B cell (primary cell): ENCODE data around the gene NLRP5. TPM values are rescaled to one million over a fixed set of nuclear protein-coding genes. Genes with fewer than 3 reads are reported as not detected.
A peak's percentile ranks its signal among the peaks of the same experiment; 100 is the strongest.

Experiments
- ATAC-seq: fragments of 200-7000 bp; cut with Tn5 transposase; one replicate; pipeline ENCODE4 v1.10.0; 2021; ENCODE audit warnings: low read depth, mild to moderate bottlenecking, moderate number of reproducible peaks, moderate library complexity
- CTCF ChIA-PET: fragments of 350-600 bp; sonication (Branson Sonifier 250); formaldehyde crosslinking; loops from one replicate; lab custom pipeline; 2021; ENCODE audit warnings: antibody characterized with exemption, inconsistent platforms; lab: Charles Lee
- POLR2A ChIA-PET: fragments of 350-600 bp; sonication (Branson Sonifier 250); formaldehyde crosslinking; loops from one replicate; lab custom pipeline; 2021; ENCODE audit warnings: antibody characterized with exemption; lab: Charles Lee
- DNase-seq: peaks from one replicate; pipeline ENCODE4 v3.0.0; 2013
- H2AFZ ChIP-seq: 2 replicates; pipeline ENCODE4 v1.6.1; 2012; ENCODE audit warnings: mild to moderate bottlenecking, low read depth, low read length; ENCODE audit not compliant: insufficient read depth, poor library complexity, severe bottlenecking
- H3K27ac ChIP-seq, 2 donors: 1 replicate in 1 of 2; 2 replicates in 1 of 2; pipeline ENCODE4 v1.5.1; 2012 to 2013; ENCODE audit warnings: low read length in 2 of 2, mild to moderate bottlenecking in 2 of 2, moderate library complexity in 1 of 2
- H3K27me3 ChIP-seq, 4 experiments: fragments of 200-600 bp in 1 of 4; sonication (generic) in 1 of 4; replicated peaks in 1 of 4; 1 replicate in 2 of 4; 2 replicates in 2 of 4; pipeline versions ENCODE4 v1.6.1 to v1.7.0; 2013 to 2016; ENCODE audit warnings: low read length in 3 of 4, mild to moderate bottlenecking in 2 of 4, mixed read lengths in 1 of 4, moderate library complexity in 1 of 4; ENCODE audit not compliant: insufficient read depth in 4 of 4, control insufficient read depth in 3 of 4; ENCODE audit errors: control extremely low read depth in 1 of 4
- H3K36me3 ChIP-seq, 2 experiments: replicated peaks in 1 of 2; 1 replicate in 1 of 2; 2 replicates in 1 of 2; pipeline versions ENCODE4 v1.6.1 to v1.7.1; 2013; ENCODE audit warnings: low read length in 1 of 2; ENCODE audit not compliant: insufficient read depth in 2 of 2, control insufficient read depth in 1 of 2; ENCODE audit errors: control extremely low read depth in 1 of 2, extremely low read depth in 1 of 2
- H3K4me1 ChIP-seq, 2 donors: fragments of 200-600 bp in 1 of 2; sonication (generic) in 1 of 2; 1 replicate in 1 of 2; 2 replicates in 1 of 2; pipeline versions ENCODE4 v1.5.1 to v1.6.1; 2013 to 2017; ENCODE audit warnings: low read length in 2 of 2; ENCODE audit not compliant: control insufficient read depth in 2 of 2, insufficient read depth in 2 of 2
- H3K4me2 ChIP-seq: replicated peaks from 2 replicates; pipeline ENCODE3; 2012; ENCODE audit warnings: mild to moderate bottlenecking, low read depth, low read length; ENCODE audit not compliant: poor library complexity, severe bottlenecking
- H3K4me3 ChIP-seq, 5 experiments: fragments of 200-600 bp in 1 of 5; sonication (generic) in 1 of 5; 1 replicate in 3 of 5; 2 replicates in 2 of 5; pipeline versions ENCODE4 v1.5.1 to v1.7.0; 2011 to 2016; ENCODE audit warnings: low read length in 4 of 5, mild to moderate bottlenecking in 4 of 5, low read depth in 2 of 5, control low read depth in 1 of 5, moderate library complexity in 1 of 5; ENCODE audit not compliant: insufficient read depth in 1 of 5; ENCODE audit errors: control extremely low read depth in 1 of 5, extremely low read depth in 1 of 5
- H3K79me2 ChIP-seq: fragments of 200-600 bp; sonication (generic); one replicate; pipeline ENCODE4 v1.6.0; 2016; ENCODE audit warnings: low read length; ENCODE audit not compliant: control insufficient read depth, insufficient read depth
- H3K9ac ChIP-seq: fragments of 200-600 bp; sonication (generic); 2 replicates; pipeline ENCODE4 v1.6.1; 2017; ENCODE audit warnings: mild to moderate bottlenecking, low read length, moderate library complexity
- H3K9me3 ChIP-seq, 3 donors: one replicate each; pipeline versions ENCODE4 v1.6.1 to v1.7.1; 2013; ENCODE audit warnings: low read length in 2 of 3; ENCODE audit not compliant: control insufficient read depth in 2 of 3, insufficient read depth in 1 of 3; ENCODE audit errors: control extremely low read depth in 1 of 3
- H4K20me1 ChIP-seq: 2 replicates; pipeline ENCODE4 v1.6.0; 2012; ENCODE audit warnings: mild to moderate bottlenecking, low read length; ENCODE audit not compliant: insufficient read depth, control insufficient read depth, poor library complexity, severe bottlenecking
- H3K27ac Mint-ChIP-seq: one replicate; pipeline ENCODE4 v1.8.0; 2021; ENCODE audit warnings: mixed read lengths
- H3K27me3 Mint-ChIP-seq: one replicate; pipeline ENCODE4 v1.8.0; 2021; ENCODE audit warnings: mixed read lengths
- H3K4me1 Mint-ChIP-seq: one replicate; pipeline ENCODE4 v1.8.0; 2021; ENCODE audit warnings: mixed read lengths
- H3K4me3 Mint-ChIP-seq: one replicate; pipeline ENCODE4 v1.8.0; 2021; ENCODE audit warnings: mixed read lengths
- H3K9me3 Mint-ChIP-seq: one replicate; pipeline ENCODE4 v1.8.0; 2022; ENCODE audit warnings: mixed read lengths; ENCODE audit not compliant: insufficient read depth
- CTCF ChIP-seq: fragments of 200-600 bp; IDR thresholded peaks from one replicate; pipeline ENCODE4 v1.8.0; 2022; ENCODE audit warnings: antibody characterized with exemption, mild to moderate bottlenecking
- EZH2 ChIP-seq: IDR thresholded peaks from 2 replicates; pipeline ENCODE4 v1.6.1; 2012; ENCODE audit warnings: borderline replicate concordance, low read depth, mild to moderate bottlenecking, moderate library complexity, low read length; ENCODE audit not compliant: insufficient read depth, poor library complexity, severe bottlenecking
- WGBS: methylation state at CpG from one replicate; pipeline ENCODE4 v1.1.5; 2013; ENCODE audit warnings: missing lambda C conversion rate; ENCODE audit not compliant: insufficient coverage; 5-methylcytosine and 5-hydroxymethylcytosine counted together
- intact Hi-C: fragments of 100-400 bp; cut with micrococcal nuclease; formaldehyde crosslinking; loops from one replicate; pipeline ENCODE4 v1.10.0; 2022
- polyA plus RNA-seq: library from polyadenylated mRNA; depleted of rRNA; stranded (reverse); fragments of >200 nt; gene quantifications from 2 replicates; pipeline ENCODE4 v1.2.3, GENCODE V29; 2012
- total RNA-seq, 2 donors: library from RNA; stranded (reverse); fragments of 120-200 nt in 1 of 2; gene quantifications; 1 replicate in 1 of 2; 2 replicates in 1 of 2; pipeline versions ENCODE4 v1.2.3 to v1.2.4, GENCODE V29; 2013 to 2022

Gene NLRP5
- total and polyA plus RNA-seq, 2 donors (not counting 1 experiment from before 2014, with no cell fraction given), result not detected

- peaks cover 48% of the 10 kb centered on the region for H3K4me1 Mint-ChIP-seq
These were observed 117.8 kb downstream of the NLRP5 start for GRCh38 chr19:56104423-56104822.

More at GRCh38 chr19:56104423-56104822, 117.8 kb downstream of the NLRP5 start:
- H3K36me3 ChIP-seq, result peaks cover 0 to 36% of the 10 kb centered on the region in 2 experiments
- intact Hi-C loops, result loop anchor here (2.0 kb wide), 1 partner anchor 16 kb away; the partner anchor contains the start of gene ZNF787
- CTCF ChIA-PET, result interaction anchor here (0.6 to 1.9 kb wide), 12 partner anchors 13 to 1081 kb away, joined by 3 to 19 read pairs (median 4); no protein-coding TSS in a partner anchor
- H3K79me2 ChIP-seq, result peaks cover 89% of the 10 kb centered on the region
- H3K9me3 ChIP-seq, result no peaks in the 10 kb centered on the region
- Mint-ChIP-seq H3K9me3 (no peaks in the 10 kb centered on the region), H3K4me3 (peak overlapping the region; percentile 23), H3K27me3 (no peaks in the 10 kb centered on the region), H3K27ac (no peak overlapping the region)
- no peak for TF ChIP-seq EZH2
- no peak for TF ChIP-seq CTCF
- H3K27ac ChIP-seq, result peak overlapping the region; percentile 54 to 72
- H3K4me3 ChIP-seq, result no peak overlapping the region
- ATAC-seq (no peak), DNase-seq (no peak)
- 97% methylated on average over 27 of the region's 29 CpGs for WGBS
- no peak overlapping the region for H2AFZ ChIP-seq
- peak overlapping the region; percentile 22 for H3K4me2 ChIP-seq
- H3K27me3 ChIP-seq, result no peaks in the 10 kb centered on the region
- H4K20me1 ChIP-seq, result peaks cover 92% of the 10 kb centered on the region
- H3K4me1 ChIP-seq, result peaks cover 31 to 33% of the 10 kb centered on the region in 2 donors
- no peak overlapping the region for H3K9ac ChIP-seq
- POLR2A ChIA-PET, result interaction anchor here (0.5 to 0.6 kb wide), 2 partner anchors 15 to 17 kb away, joined by 5 to 6 read pairs; partner anchors contain the start of gene ZNF787
